ENCODE results near the gene LIF.

The LIF gene

GRCh38 chr22:30198152-30198825 is 48.3 kb downstream of the LIF start:
- no peak overlapping the region for H3K27ac ChIP-seq (replicated peaks)
- no peak overlapping the region for H3K4me3 ChIP-seq (replicated peaks; ENCODE audit: insufficient read depth, low read length)
- TF ChIP-seq, protein P1, sequence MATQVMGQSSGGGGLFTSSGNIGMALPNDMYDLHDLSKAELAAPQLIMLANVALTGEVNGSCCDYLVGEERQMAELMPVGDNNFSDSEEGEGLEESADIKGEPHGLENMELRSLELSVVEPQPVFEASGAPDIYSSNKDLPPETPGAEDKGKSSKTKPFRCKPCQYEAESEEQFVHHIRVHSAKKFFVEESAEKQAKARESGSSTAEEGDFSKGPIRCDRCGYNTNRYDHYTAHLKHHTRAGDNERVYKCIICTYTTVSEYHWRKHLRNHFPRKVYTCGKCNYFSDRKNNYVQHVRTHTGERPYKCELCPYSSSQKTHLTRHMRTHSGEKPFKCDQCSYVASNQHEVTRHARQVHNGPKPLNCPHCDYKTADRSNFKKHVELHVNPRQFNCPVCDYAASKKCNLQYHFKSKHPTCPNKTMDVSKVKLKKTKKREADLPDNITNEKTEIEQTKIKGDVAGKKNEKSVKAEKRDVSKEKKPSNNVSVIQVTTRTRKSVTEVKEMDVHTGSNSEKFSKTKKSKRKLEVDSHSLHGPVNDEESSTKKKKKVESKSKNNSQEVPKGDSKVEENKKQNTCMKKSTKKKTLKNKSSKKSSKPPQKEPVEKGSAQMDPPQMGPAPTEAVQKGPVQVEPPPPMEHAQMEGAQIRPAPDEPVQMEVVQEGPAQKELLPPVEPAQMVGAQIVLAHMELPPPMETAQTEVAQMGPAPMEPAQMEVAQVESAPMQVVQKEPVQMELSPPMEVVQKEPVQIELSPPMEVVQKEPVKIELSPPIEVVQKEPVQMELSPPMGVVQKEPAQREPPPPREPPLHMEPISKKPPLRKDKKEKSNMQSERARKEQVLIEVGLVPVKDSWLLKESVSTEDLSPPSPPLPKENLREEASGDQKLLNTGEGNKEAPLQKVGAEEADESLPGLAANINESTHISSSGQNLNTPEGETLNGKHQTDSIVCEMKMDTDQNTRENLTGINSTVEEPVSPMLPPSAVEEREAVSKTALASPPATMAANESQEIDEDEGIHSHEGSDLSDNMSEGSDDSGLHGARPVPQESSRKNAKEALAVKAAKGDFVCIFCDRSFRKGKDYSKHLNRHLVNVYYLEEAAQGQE (IDR thresholded peaks at IDR 0.05; ENCODE audit: insufficient replicate concordance, low read depth) = no peak
- no peak for TF ChIP-seq GABPA (IDR thresholded peaks at IDR 0.05; ENCODE audit: low read depth)
- no peak for TF ChIP-seq CTCF (IDR thresholded peaks at IDR 0.05; ENCODE audit: insufficient read depth, low read length)
- TF ChIP-seq POLR2AphosphoS5 (IDR thresholded peaks at IDR 0.05; ENCODE audit: low read depth) = no peak
- no peak for TF ChIP-seq SPI1 (IDR thresholded peaks at IDR 0.05; ENCODE audit: borderline replicate concordance, low read depth)
- H3K27me3 ChIP-seq (ENCODE audit: insufficient read depth, poor library complexity, severe bottlenecking) = no peaks in the 10 kb centered on the region
- DNase-seq (ENCODE audit: low read depth in 1 of 2, low spot score in 1 of 2) = peak in 1 of 2 experiments; percentile 43

DNA sequence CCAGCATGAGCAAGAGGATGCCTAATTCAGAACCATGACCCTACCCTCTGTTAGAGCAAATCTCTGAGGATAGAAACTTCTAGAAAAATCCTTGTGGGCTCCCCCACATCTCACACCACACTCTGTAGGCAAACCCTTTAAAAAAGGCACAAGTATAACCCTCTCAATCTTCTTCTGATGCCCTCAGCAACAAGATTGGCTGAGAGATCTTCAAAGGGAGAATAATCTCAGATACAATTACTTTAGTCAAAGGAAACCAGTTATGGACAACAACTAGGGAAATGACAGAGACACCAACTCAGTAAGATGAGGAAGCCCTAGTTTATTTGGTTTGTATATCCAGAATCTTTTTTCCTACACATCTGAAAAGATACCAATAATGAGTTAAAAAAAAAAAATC is 49.2 kb downstream of the LIF start:
- no peak for TF ChIP-seq GABPA (IDR thresholded peaks at IDR 0.05; ENCODE audit: low read depth)
- TF ChIP-seq, protein P1 (IDR thresholded peaks at IDR 0.05; ENCODE audit: insufficient replicate concordance, low read depth) = no peak
- no peak for TF ChIP-seq CTCF (IDR thresholded peaks at IDR 0.05; ENCODE audit: insufficient read depth, low read length)
- no peak for TF ChIP-seq SPI1 (IDR thresholded peaks at IDR 0.05; ENCODE audit: borderline replicate concordance, low read depth)
- Histone ChIP-seq H3K4me3 (replicated peaks; ENCODE audit: insufficient read depth, low read length) (no peak overlapping the region), H3K27ac (replicated peaks) (peak overlapping the region; percentile 64), H3K27me3 (ENCODE audit: insufficient read depth, poor library complexity, severe bottlenecking) (no peaks in the 10 kb centered on the region)
- no peak for DNase-seq (ENCODE audit: low read depth in 1 of 2, low spot score in 1 of 2)

DNA sequence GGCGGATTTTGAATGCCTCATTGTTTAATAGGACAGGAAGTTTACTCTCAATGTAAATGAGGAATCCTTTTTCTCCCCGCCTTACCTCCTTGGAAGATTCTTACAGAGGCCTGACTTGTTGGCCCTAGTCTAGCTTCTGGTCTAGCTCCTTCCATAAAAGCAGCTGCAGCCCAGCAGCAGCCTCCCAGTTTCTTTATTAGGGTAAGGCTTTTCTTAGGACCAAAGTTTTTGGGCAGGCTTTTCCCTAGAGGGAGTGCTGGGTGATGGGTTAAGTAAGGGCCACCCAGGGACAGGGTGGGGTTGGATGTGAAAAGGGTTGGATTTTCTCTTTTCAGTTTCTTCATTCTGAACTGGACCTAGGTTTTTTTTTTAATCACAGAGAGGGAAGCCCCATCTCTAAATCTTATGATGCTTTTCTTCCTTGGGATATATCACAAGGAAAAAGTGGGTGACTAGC is 49.7 kb downstream of the LIF start:
- no peak for DNase-seq (ENCODE audit: low read depth in 1 of 2, low spot score in 1 of 2)
- no peaks in the 10 kb centered on the region for H3K27me3 ChIP-seq (ENCODE audit: insufficient read depth, poor library complexity, severe bottlenecking)
- TF ChIP-seq, protein P1 (IDR thresholded peaks at IDR 0.05; ENCODE audit: insufficient replicate concordance, low read depth) = no peak
- H3K27ac ChIP-seq (replicated peaks) = peak overlapping the region; percentile 64
- no peak overlapping the region for H3K4me3 ChIP-seq (replicated peaks; ENCODE audit: insufficient read depth, low read length)
